ENCODE results near the gene ISG15.

ISG15 gene

GRCh38 chr1:1062348-1063163, 49.3 kb downstream of the ISG15 start:
- no peak for DNase-seq

GRCh38 chr1:1063261-1063944, 50.1 kb downstream of the ISG15 start:
- no peak for DNase-seq
